Lung (tissue), 12 donors: ENCODE measurements around the gene ONECUT3. TPM values are rescaled to one million over a fixed set of nuclear protein-coding genes. Genes with fewer than 3 reads are reported as not detected.

Experiments used
- ATAC-seq: fragments of 200-7000 bp; cut with Tn5 transposase; one replicate; pipeline ENCODE4 v1.9.1; 2020; ENCODE audit warnings: moderate number of reproducible peaks; ENCODE audit not compliant: insufficient read depth, low FRiP score
- DNase-seq, 3 donors: peaks; one replicate each; pipeline ENCODE4 v3.0.0-alpha.2; 2013 to 2017
- H3K27ac ChIP-seq, 2 donors: one replicate each; pipeline ENCODE4 v1.5.1; 2013; ENCODE audit warnings: mild to moderate bottlenecking in 2 of 2, moderate library complexity in 2 of 2, control low read depth in 1 of 2, inconsistent platforms in 1 of 2, low read depth in 1 of 2, low read length in 1 of 2
- H3K27me3 ChIP-seq, 3 donors: one replicate each; pipeline ENCODE4 v1.5.1; 2013; ENCODE audit warnings: low read length in 2 of 3; ENCODE audit not compliant: control insufficient read depth in 3 of 3, insufficient read depth in 3 of 3
- H3K36me3 ChIP-seq, 4 donors: one replicate each; pipeline ENCODE4 v1.5.1; 2013; ENCODE audit warnings: low read length in 4 of 4, mild to moderate bottlenecking in 1 of 4, moderate library complexity in 1 of 4; ENCODE audit not compliant: control insufficient read depth in 4 of 4, insufficient read depth in 4 of 4
- H3K4me1 ChIP-seq, 5 donors: one replicate each; pipeline ENCODE4 v1.5.1; 2013; ENCODE audit warnings: low read length in 5 of 5, mild to moderate bottlenecking in 2 of 5, moderate library complexity in 1 of 5; ENCODE audit not compliant: control insufficient read depth in 5 of 5, insufficient read depth in 5 of 5
- H3K4me3 ChIP-seq: one replicate; pipeline ENCODE4 v1.5.1; 2013; ENCODE audit warnings: mild to moderate bottlenecking, control low read depth, moderate library complexity
- H3K9ac ChIP-seq, 2 donors: one replicate each; pipeline ENCODE4 v1.5.1; 2013; ENCODE audit warnings: low read length in 2 of 2, control low read depth in 1 of 2; ENCODE audit not compliant: insufficient read depth in 1 of 2
- H3K9me3 ChIP-seq, 4 donors: one replicate each; pipeline ENCODE4 v1.5.1; 2013; ENCODE audit warnings: low read length in 3 of 4, mild to moderate bottlenecking in 1 of 4, moderate library complexity in 1 of 4; ENCODE audit not compliant: control insufficient read depth in 4 of 4, insufficient read depth in 3 of 4
- WGBS, 2 donors: extraction: QIAGEN DNeasy Blood & Tissue Kit; methylation state at CpG; one replicate each; pipeline ENCODE4 v1.1.7; 2013; 5-methylcytosine and 5-hydroxymethylcytosine counted together
- polyA plus RNA-seq, 2 donors: library from polyadenylated mRNA; stranded (reverse); fragments of 200-250 nt; gene quantifications; one replicate each; pipeline ENCODE4 v1.2.1, GENCODE V29; 2013
- total RNA-seq, 2 donors: library from RNA; depleted of rRNA in 1 of 2; stranded (reverse); fragments of >200 nt in 1 of 2; gene quantifications; one replicate each; pipeline ENCODE4 v1.2.1, GENCODE V29; 2014 to 2021
- TF ChIP-seq, protein P1 (sequence below): IDR thresholded peaks from 2 replicates; pipeline ENCODE4 v1.5.1; 2012; ENCODE audit warnings: mild to moderate bottlenecking; ENCODE audit errors: control extremely low read depth, extremely low read depth
- donor health status: control.
- donor health status: control.
- donor health status: Bipolar disorder and iron deficiency.
- donor health status: healthy.
- donor health status: DM: yes; HTN: yes; CAD: no.

ONECUT3 gene
- total and polyA plus RNA-seq, 4 donors = not detected

- Histone ChIP-seq H3K4me3 (no peak overlapping the region), H3K4me1 (peaks cover 0 to 12% (median 0%) of the 10 kb centered on the region in 5 donors), H3K36me3 (no peaks in the 10 kb centered on the region), H3K27ac (no peak overlapping the region), H3K9me3 (peaks cover 0 to 4% (median 0%) of the 10 kb centered on the region in 4 donors), H3K27me3 (peaks cover 54 to 78% (median 61%) of the 10 kb centered on the region in 3 donors), H3K9ac (no peak overlapping the region)
- TF ChIP-seq, protein P1, sequence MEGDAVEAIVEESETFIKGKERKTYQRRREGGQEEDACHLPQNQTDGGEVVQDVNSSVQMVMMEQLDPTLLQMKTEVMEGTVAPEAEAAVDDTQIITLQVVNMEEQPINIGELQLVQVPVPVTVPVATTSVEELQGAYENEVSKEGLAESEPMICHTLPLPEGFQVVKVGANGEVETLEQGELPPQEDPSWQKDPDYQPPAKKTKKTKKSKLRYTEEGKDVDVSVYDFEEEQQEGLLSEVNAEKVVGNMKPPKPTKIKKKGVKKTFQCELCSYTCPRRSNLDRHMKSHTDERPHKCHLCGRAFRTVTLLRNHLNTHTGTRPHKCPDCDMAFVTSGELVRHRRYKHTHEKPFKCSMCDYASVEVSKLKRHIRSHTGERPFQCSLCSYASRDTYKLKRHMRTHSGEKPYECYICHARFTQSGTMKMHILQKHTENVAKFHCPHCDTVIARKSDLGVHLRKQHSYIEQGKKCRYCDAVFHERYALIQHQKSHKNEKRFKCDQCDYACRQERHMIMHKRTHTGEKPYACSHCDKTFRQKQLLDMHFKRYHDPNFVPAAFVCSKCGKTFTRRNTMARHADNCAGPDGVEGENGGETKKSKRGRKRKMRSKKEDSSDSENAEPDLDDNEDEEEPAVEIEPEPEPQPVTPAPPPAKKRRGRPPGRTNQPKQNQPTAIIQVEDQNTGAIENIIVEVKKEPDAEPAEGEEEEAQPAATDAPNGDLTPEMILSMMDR = no peak
- ATAC-seq = no peak
- DNase-seq = no peak
- WGBS, 2 donors = 1 to 2% methylated on average over 86 of the region's 86 CpGs
These were observed 4.3 kb downstream of the ONECUT3 start for GRCh38 chr19:1757468-1758230.

GRCh38 chr19:1758231-1758577 lies 4.9 kb downstream of the ONECUT3 start:
- Histone ChIP-seq H3K27me3 (peaks cover 51 to 80% (median 61%) of the 10 kb centered on the region in 3 donors), H3K27ac (no peak overlapping the region), H3K9ac (no peak overlapping the region), H3K4me3 (no peak overlapping the region), H3K4me1 (peaks cover 0 to 12% (median 0%) of the 10 kb centered on the region in 5 donors), H3K9me3 (peaks cover 0 to 4% (median 0%) of the 10 kb centered on the region in 4 donors), H3K36me3 (no peaks in the 10 kb centered on the region)
- TF ChIP-seq, protein P1 = no peak
- no peak for DNase-seq
- WGBS, 2 donors = 11% methylated on average over 10 of the region's 10 CpGs
- ATAC-seq = no peak

DNA sequence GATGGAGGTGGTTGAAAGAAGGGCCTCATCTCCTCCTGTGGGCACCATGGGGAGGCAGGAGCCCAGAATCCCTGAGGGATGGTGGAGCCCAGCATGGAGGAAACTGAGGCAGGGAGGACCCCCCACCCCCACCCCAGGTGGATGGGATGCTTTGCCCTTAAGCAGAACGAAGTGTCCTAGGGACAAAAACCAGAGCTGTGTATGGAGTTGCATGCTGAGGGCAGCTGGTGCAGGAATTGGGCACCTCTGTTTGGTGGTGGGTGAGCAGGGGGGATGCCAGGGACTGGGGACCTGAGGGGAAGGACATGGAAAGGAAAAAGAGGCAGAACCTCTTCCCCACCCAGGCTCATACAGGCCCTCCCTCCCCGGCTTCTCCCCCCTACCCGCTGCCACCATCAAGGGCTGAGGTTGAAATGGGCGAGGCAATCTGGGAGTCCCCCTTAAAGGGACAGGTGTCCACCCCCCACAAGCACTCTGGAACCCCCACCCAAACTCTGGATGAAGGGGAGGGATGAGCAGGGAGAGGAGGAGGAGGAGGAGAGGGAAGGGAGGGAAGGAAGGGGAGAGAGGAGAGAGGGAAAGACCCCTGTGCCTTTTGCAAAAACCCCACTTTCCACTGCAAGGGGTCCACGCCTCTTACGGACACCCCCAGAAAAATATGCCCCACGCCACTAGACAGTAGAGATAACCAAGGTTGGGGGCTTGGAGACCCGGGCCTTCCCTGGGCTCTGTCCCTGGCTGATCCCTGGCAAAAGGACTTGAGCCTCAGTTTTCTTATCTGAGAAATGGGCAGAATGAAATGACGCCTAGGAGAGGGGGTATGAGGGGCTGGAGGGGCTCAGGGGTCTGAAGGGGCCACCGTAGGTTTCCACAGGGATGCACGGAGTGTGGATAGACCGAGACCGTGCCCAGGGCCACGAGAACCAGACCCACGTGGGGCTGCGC lies 5.9 kb downstream of the ONECUT3 start:
- H3K36me3 ChIP-seq = no peaks in the 10 kb centered on the region
- H3K27ac ChIP-seq = no peak overlapping the region
- peaks cover 0 to 4% (median 0%) of the 10 kb centered on the region in 4 donors for H3K9me3 ChIP-seq
- H3K9ac ChIP-seq = no peak overlapping the region
- WGBS, 2 donors = 22 to 27% methylated on average over 13 to 16 of the region's 16 CpGs
- peaks cover 0 to 12% (median 2%) of the 10 kb centered on the region in 5 donors for H3K4me1 ChIP-seq
- H3K4me3 ChIP-seq = no peak overlapping the region
- TF ChIP-seq, protein P1 = no peak
- no peak for ATAC-seq
- peaks cover 40 to 90% (median 66%) of the 10 kb centered on the region in 3 donors for H3K27me3 ChIP-seq
- no peak for DNase-seq
